ENCODE measurements around the gene GLIS1.

The GLIS1 gene

DNA sequence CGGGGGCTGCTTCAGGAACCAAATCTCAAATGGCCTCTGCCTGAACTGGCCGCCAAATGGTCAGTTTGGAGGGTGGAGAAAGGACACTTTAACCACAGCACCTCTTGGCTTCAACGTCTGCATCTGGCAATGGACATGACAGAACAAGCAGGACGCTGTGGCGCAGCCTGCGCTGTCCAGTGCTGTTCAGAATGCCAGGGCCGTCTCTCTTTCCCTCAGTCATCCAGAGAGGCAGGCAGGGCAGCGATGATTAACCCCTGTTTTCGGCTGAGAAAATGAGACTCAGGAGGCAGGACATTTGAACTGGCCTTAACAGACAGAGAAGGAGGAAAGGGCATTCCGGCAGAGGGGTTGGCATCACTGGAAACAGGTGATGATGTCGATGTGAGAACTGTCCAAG is 48.6 kb downstream of the GLIS1 start:
- DNase-seq: no peak

GRCh38 chr1:53689736-53690326 is 49.1 kb downstream of the GLIS1 start:
- no peak for DNase-seq

DNA sequence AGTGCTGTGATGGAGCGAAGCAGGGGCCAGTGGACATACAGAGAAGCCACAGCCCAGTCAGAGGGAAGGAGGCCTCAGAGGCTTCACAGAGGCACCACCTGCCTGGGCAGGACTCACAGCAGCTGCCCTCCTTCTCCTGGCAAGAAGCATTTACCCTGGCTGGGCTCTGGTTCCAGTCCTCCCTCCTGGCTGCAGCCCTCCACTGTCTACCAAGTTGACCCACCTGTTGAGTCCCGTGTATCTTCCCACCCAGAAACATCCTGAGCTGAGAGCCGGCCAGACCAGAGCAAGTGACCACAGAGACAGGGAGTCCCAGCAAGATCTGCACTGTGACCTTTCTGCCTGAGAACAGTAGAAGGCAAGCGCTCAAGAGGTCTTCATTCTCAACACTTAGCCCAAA is 49.7 kb downstream of the GLIS1 start:
- no peak for DNase-seq

- DNase-seq: no peak
Observed at GRCh38 chr1:53688381-53689102, 50.4 kb downstream of the GLIS1 start.

DNA sequence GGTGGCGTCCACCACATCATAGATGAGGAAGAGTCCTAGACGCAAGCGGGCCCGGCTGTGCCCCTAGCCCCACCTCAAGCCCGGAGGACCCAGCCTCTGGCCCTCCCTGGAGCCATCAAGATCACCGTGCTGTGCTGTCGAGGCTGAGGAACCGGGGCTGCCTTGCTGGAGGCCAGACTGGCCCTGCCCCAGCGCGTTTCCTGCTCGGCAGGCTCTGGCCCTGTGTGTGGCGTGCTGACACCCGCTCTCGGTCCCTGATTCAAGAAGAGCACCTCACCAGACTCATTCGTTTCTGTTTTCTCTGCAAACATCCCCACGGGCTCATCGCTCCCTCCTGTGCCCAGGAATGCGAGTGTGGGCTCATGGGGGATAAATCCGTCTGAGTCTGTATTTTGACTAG is 51.1 kb downstream of the GLIS1 start:
- no peak for DNase-seq

DNA sequence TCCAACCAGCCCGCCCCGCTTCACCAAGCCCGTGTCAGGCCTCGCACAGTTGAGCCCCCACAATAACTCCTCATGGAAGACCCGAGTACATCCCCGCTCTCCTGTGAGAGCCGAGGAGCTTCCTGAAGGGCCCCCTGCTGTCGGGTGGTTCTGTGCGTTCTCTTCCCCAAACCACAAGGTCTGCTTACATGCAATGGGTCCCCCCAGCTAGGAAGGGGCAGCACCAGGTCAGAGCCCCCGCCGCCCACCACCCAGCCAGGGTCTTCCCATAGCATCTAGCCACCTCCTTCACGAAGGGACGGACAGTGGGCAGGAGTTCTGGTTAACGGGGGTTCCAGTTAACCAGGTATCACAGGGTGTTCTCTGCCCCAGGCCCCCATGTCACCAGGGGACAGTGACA is 51.5 kb downstream of the GLIS1 start:
- DNase-seq: no peak

- no peak for DNase-seq
Observed at GRCh38 chr1:53686965-53687267, 52.0 kb downstream of the GLIS1 start.

DNA sequence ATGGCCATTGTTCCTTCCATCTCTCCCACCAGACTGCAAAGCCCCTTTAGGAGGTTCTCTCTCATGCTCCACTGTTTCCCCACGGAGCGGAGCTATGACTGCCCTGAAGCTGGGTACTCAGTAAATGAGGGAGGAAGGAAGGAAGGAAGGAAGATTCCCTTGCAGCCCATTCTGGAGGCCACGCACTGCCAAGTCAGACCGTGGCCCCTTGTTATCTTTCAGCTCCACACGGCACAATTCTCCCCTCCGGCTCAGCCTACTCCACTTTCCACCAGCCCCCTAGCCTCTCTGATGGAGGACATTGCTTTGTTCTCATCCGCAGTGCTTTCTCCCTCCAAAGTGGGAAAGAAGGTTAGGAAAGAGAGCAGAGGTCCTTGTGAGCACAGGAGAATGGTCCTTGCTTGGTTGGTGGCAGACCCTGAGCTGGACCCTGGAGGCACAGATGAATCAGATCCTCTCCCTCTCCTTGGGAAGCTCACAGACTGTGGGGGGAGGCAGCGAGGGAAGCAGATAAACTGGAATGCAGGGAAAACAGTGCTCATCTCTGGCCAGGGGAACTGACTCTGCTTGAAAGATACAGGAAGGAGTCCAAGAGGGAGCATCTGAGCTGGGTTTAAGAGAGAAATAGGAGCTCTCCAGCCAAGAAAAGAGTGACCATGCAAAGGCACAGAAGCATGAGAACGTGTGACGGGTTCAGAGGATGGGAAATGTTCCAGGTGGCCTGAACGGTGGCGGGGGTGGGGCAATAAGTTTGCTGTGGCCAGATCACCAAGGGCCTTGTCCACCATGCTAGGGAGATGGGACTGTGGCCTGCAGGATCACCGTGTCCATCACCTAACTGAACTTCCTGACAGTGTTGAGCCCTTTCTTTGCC is 52.6 kb downstream of the GLIS1 start:
- DNase-seq: no peak

DNA sequence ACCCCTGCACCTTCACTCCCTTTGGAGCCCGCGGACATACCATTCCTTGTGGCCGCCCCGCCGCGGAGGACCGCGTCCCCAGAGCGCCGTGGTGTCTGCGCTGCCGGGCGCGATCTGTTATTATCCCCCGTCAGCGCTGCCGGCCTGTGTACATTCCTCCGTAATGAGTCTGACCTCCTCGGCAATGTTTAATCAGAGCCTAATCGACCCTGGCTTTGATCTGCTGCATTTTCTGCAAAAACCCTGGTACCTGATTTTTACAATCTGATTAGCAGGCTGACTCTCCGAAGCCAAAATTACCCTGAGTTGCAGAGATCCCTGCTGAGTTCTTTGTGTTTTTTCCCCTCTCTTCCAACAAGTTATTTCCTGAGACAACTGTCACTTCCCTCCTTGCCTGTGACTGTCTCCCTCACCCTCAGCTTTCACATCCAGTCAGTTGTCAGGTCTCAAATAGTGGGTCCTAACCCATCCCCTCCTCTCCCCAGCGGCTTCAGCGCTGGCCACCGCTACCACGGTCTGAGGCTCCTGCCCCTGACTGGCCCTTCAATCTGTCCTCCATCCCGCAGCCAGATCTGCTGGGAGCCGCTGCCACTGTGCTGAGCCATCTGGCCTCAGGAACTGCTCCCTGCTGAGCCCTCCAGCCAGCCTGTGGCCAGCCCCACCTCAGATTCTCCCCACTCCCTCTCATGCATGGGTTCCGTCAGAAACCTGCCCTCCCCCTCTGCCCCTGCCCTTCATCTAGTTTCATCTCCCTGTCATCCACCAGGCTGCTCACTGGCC is 53.5 kb downstream of the GLIS1 start:
- no peak for DNase-seq

GRCh38 chr1:53684741-53685140 is 54.2 kb downstream of the GLIS1 start:
- no peak for DNase-seq

GRCh38 chr1:53683986-53684740 is 54.8 kb downstream of the GLIS1 start:
- DNase-seq: no peak

DNA sequence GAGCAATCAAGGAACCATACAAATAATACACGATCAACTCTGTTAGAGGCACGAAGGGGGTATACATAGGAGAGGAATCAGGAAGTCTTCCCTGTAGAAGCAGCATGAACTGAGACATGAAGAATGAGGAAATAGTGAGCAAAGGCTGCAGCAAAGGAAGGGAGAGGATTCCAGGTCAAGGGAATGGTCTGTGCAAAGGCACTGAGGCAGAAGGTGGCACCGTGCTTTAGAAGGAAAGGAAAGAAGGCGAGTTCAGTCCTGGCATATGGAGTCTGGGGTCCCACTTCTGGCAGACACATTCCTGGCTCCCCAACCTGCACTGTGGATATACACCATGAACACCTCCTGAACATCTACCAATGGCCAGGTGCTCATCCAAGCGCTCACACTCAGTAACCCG is 56.1 kb downstream of the GLIS1 start:
- DNase-seq: no peak

DNA sequence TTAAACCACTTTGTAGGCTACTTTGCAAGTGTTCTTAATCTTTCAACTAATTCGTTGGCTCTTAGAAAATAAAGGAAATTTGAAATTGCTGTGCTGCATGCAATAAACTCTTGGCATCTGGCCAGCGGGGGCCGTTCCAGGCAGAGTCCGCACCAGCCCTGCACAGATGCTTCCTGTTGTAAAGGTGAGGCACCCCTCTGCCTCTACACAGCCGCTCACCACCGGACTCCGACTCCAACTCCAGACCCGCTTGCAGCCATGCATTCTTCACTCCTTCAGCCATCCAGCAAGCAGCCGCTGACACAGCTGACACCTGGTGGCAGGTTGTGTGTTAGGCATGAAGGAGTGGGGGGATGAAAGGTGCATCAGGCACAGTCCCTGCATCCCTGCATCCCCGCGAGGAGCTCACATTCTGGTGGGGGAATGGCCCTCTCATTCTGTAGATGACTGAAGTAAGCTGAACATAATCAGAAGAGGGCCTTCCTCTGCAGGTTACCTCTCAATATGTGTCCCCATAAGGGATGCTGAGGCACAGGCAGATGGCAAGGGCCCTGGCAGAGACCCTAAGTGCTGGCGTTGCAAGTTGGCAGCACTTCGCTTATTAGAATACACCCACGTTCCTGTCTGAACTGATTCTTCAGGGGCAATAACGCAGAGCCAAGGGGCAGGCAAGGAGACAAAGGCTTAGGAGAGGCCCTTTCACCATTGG is 56.8 kb downstream of the GLIS1 start:
- peak; percentile 4 to 5 for DNase-seq

- no peak for DNase-seq
Observed at GRCh38 chr1:53681351-53681976, 57.5 kb downstream of the GLIS1 start.

GRCh38 chr1:53680868-53681267 is 58.1 kb downstream of the GLIS1 start:
- no peak for DNase-seq

DNA sequence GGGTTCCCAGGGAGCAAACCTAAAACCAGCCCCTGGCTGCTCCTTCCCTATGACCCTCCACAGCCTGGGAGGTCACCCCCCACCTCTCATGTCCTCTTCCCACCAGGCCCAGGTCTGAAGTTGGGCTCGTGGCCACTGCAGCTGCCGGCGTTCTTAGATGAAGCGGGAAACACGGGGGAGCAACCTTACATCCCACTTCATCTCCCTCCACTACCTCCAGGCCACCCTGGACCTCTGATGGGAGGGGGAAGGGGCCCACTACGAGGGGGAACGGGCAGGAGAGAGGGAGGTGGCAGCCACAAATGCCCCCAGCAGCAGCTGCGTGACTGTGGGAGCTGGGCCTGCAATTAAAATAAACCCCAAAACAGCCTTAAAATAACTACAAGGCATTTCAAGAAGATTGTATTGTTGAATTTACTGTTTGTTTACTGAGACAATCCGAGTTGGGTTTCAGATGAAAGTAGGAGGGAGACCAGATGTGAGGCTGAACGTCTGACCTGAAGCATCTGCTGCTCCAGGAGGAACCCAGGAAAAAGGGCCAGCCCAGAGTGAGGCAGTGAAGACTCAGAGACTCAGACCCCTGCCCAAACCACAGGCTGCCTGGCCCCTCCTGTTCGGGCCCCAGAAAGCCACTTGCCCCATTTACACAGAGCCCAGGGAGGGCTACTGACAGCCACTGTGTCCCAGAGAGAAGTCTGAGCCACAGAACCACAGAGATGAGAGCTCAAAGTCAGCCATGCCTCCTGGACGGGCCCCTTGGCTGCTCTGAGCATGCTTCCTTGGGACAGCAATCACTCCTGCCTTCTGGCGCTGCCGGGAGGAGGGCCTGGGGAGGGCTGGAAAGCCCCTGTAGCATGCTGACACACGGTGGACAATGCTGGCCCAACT is 59.8 kb downstream of the GLIS1 start:
- DNase-seq: no peak

GRCh38 chr1:53678507-53678906 is 60.5 kb downstream of the GLIS1 start:
- no peak for DNase-seq

DNA sequence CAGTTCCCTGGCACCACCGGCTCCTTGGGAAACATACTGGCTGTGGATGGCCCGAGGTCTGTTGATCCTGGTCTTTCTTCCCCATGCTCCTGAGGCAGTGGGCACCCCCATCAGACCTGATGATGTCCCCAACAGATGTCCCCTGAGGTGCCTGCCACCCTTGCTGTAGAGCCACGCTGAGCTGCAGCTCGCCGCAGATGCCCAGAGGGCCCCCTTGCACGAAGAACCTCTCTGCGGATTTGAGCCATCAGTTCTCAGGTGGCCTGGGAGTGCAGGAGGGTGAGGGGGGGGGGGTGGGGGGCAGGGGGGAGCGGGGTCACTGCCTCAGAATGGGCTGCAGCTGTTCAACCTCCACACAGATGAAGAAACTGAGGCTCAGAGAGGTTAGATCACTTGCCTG is 60.9 kb downstream of the GLIS1 start:
- DNase-seq: no peak

DNA sequence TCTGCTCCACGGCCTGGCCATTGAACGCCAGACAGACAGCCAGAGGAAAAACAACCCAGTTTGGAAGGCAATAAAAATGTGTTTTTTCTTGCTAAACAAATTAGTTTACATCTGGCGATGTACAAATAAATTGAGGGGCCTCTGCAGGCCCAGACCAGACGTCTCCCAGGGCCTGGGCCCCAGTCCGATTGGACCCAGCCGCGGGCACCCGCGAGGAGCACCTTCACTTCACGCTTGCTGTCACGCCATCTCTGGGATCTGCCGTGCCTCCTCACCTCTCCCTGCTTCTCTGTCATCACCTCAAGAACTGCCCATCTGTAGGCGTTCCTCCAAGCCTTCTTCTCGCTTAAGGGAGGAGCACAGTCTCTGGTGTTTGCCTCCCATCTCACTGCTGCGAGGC is 61.5 kb downstream of the GLIS1 start:
- DNase-seq: no peak

DNA sequence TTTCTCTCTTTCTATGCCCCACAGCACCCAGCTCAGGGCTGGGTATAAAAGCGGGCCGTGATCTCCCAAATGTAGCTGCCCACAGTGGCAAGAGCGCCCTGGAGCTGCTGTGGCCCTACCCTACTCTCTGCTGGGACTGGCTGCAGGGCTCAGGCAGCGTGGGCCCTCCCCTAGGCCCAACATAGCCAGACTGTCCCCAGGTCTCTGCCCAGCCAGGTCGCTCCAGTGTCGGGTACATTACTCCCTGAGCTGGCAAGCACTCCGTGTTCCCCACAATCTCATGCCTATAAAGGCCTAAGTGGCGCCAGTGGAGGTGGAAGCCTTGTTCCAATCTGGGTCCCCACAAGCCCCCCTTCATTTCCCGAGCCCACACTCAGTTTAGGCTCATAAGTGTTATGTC is 66.2 kb downstream of the GLIS1 start:
- DNase-seq: no peak

Measured in stimulated activated CD4-positive, alpha-beta T cell treated with anti-CD3 and anti-CD28 coated beads, Interleukin-4, amount 100 ng/mL, for 4 hours (primary cell).